Endothelial cell of umbilical vein (primary cell): ENCODE measurements around the gene IL36B. TPM values are rescaled to one million over a fixed set of nuclear protein-coding genes. Genes with fewer than 3 reads are reported as not detected.

Experiments used
- BruUV-seq: library from RNA; stranded (reverse); fragments of 400-500 nt; replicated peaks from 2 replicates; lab custom pipeline; 2021; lab: Mats Ljungman, UMichigan
- CTCF ChIA-PET: fragments of 300-600, 350-600 bp; sonication (Branson Sonifier 250); formaldehyde crosslinking; loops from one replicate; lab custom pipeline; 2021; ENCODE audit warnings: antibody characterized with exemption, inconsistent platforms; lab: Charles Lee
- POLR2A ChIA-PET: fragments of 300-600, 350-600 bp; sonication (Branson Sonifier 250); formaldehyde crosslinking; loops from one replicate; lab custom pipeline; 2021; ENCODE audit warnings: antibody characterized with exemption, inconsistent platforms; lab: Charles Lee
- DNase-seq: peaks from one replicate; pipeline ENCODE4 v3.0.0-alpha.2; 2011; ENCODE audit warnings: low read depth, low spot score
- FAIRE-seq: peaks from 2 replicates; lab custom pipeline; 2011; peaks lifted over from hg19 to GRCh38; lab: Jason Lieb, UNC
- H2AFZ ChIP-seq: 2 replicates; pipeline ENCODE4 v1.6.0; 2012; ENCODE audit warnings: low read depth, low read length, control low read depth, inconsistent platforms
- H3K27ac ChIP-seq: 2 replicates; pipeline ENCODE4 v1.5.1; 2011; ENCODE audit warnings: low read depth, mild to moderate bottlenecking, control low read depth, low read length, moderate library complexity; ENCODE audit not compliant: insufficient read depth
- H3K27me3 ChIP-seq, 2 experiments: 2 replicates each; pipeline versions ENCODE4 v1.6.0 to v1.6.1; 2011; ENCODE audit warnings: low read length in 2 of 2, mixed read lengths in 1 of 2; ENCODE audit not compliant: control insufficient read depth in 2 of 2, insufficient read depth in 2 of 2
- H3K36me3 ChIP-seq, 2 experiments: 2 replicates in 1 of 2; 3 replicates in 1 of 2; pipeline ENCODE4 v1.5.1; 2011; ENCODE audit warnings: low read length in 2 of 2, mild to moderate bottlenecking in 1 of 2, moderate library complexity in 1 of 2; ENCODE audit not compliant: control insufficient read depth in 2 of 2, insufficient read depth in 2 of 2; ENCODE audit errors: extremely low read depth in 1 of 2
- H3K4me1 ChIP-seq: 3 replicates; pipeline ENCODE4 v1.5.1; 2011; ENCODE audit warnings: mild to moderate bottlenecking, low read length; ENCODE audit not compliant: control insufficient read depth, insufficient read depth; ENCODE audit errors: extremely low read depth
- H3K4me2 ChIP-seq: 2 replicates; pipeline ENCODE4 v1.6.1; 2011; ENCODE audit warnings: low read length, control low read depth, mixed read lengths; ENCODE audit not compliant: insufficient read depth
- H3K4me3 ChIP-seq, 3 experiments: fragments of 200-600 bp in 1 of 3; sonication (generic), shearing (Covaris generic) in 1 of 3; replicated peaks in 1 of 3; 2 replicates each; pipeline ENCODE4 v1.5.1; 2011 to 2016; ENCODE audit warnings: control low read depth in 3 of 3, low read length in 3 of 3, mild to moderate bottlenecking in 2 of 3, inconsistent platforms in 1 of 3, low read depth in 1 of 3, moderate library complexity in 1 of 3; ENCODE audit not compliant: insufficient read depth in 1 of 3
- H3K79me2 ChIP-seq: 2 replicates; pipeline ENCODE4 v1.6.0; 2012; ENCODE audit warnings: low read length, inconsistent platforms; ENCODE audit not compliant: control insufficient read depth, insufficient read depth
- H3K9ac ChIP-seq: replicated peaks from 2 replicates; pipeline ENCODE3; 2011; ENCODE audit warnings: low read length, control low read depth; ENCODE audit not compliant: insufficient read depth; ENCODE audit errors: extremely low read depth
- H3K9me1 ChIP-seq: replicated peaks from 3 replicates; pipeline ENCODE4 v1.6.0; 2011; ENCODE audit warnings: mild to moderate bottlenecking, low read length; ENCODE audit not compliant: control insufficient read depth, insufficient read depth; ENCODE audit errors: extremely low read depth
- H3K9me3 ChIP-seq: replicated peaks from 2 replicates; pipeline ENCODE4 v1.5.1; 2012; ENCODE audit warnings: low read length, inconsistent platforms; ENCODE audit not compliant: control insufficient read depth, insufficient read depth
- H4K20me1 ChIP-seq: replicated peaks from 2 replicates; pipeline ENCODE3; 2011; ENCODE audit warnings: mild to moderate bottlenecking, low read length; ENCODE audit not compliant: control insufficient read depth, insufficient read depth; ENCODE audit errors: extremely low read depth
- EZH2 ChIP-seq: IDR thresholded peaks from 2 replicates; pipeline ENCODE4 v1.6.1; 2012; ENCODE audit warnings: borderline replicate concordance, low read depth, mild to moderate bottlenecking, moderate library complexity, low read length, inconsistent platforms; ENCODE audit not compliant: severe bottlenecking
- FOS ChIP-seq: IDR thresholded peaks from 2 replicates; pipeline ENCODE4 v1.6.1; 2011; ENCODE audit warnings: mild to moderate bottlenecking, low read length, moderate library complexity, borderline replicate concordance; ENCODE audit not compliant: insufficient read depth
- GATA2 ChIP-seq: IDR thresholded peaks from 2 replicates; pipeline ENCODE4 v1.7.0; 2011; ENCODE audit warnings: low read depth, mild to moderate bottlenecking, moderate library complexity, mixed read lengths, low read length; ENCODE audit not compliant: insufficient read length, insufficient read depth
- JUN ChIP-seq: IDR thresholded peaks from 2 replicates; pipeline ENCODE4 v1.6.1; 2011; ENCODE audit warnings: borderline replicate concordance, low read depth; ENCODE audit not compliant: insufficient read length, insufficient read depth
- MYC ChIP-seq: IDR thresholded peaks from one replicate; pipeline ENCODE4 v1.6.1; 2011; ENCODE audit warnings: mild to moderate bottlenecking, low read depth, low read length
- POLR2A ChIP-seq: IDR thresholded peaks from 2 replicates; pipeline ENCODE4 v1.6.1; 2012; ENCODE audit warnings: low read depth, mild to moderate bottlenecking, control low read depth, low read length
- POLR2AphosphoS5 ChIP-seq: IDR thresholded peaks from 2 replicates; pipeline ENCODE4 v1.6.1; 2012; ENCODE audit warnings: low read depth, mild to moderate bottlenecking, control low read depth, low read length, moderate library complexity; ENCODE audit not compliant: insufficient read depth
- dilution Hi-C: fragments of 300-500 bp; cut with MboI; formaldehyde crosslinking; loops from one replicate; pipeline ENCODE4 v1.15.0; 2019; ENCODE audit warnings: low sequenced_read_pairs; ENCODE audit not compliant: extremely low pct_ligation_motif_present
- intact Hi-C: fragments of 100-400 bp; cut with micrococcal nuclease; formaldehyde crosslinking; loops from one replicate; pipeline ENCODE4 v1.10.0; 2022
- polyA plus RNA-seq, 4 experiments: library from polyadenylated mRNA; depleted of rRNA in 3 of 4; stranded (reverse) in 3 of 4; unstranded in 1 of 4; fragments of >200 nt; gene quantifications; 2 replicates each; pipeline versions ENCODE4 v1.2.1 to v1.2.3, GENCODE V29; 2011 to 2012; ENCODE audit warnings: missing spikeins in 1 of 4
- total RNA-seq: library from RNA; stranded (reverse); gene quantifications from 2 replicates; pipeline ENCODE4 v1.2.3, GENCODE V29; 2021
- TF ChIP-seq, protein P1 (sequence below): IDR thresholded peaks from 2 replicates; pipeline ENCODE4 v1.6.1; 2011; ENCODE audit not compliant: insufficient read depth, insufficient read length
- TF ChIP-seq, protein P2 (sequence below), 2 donors: IDR thresholded peaks; 1 replicate in 1 of 2; 2 replicates in 1 of 2; pipeline ENCODE4 v1.5.1; 2011; ENCODE audit warnings: low read length in 2 of 2, mild to moderate bottlenecking in 2 of 2, moderate library complexity in 2 of 2, control low read depth in 1 of 2, inconsistent platforms in 1 of 2, low read depth in 1 of 2; ENCODE audit not compliant: insufficient read depth in 1 of 2; ENCODE audit errors: extremely low read depth in 1 of 2

IL36B gene
- total and polyA plus RNA-seq, 2 donors (not counting 3 experiments of a cell fraction or from before 2014, with no cell fraction given), result not detected

DNA sequence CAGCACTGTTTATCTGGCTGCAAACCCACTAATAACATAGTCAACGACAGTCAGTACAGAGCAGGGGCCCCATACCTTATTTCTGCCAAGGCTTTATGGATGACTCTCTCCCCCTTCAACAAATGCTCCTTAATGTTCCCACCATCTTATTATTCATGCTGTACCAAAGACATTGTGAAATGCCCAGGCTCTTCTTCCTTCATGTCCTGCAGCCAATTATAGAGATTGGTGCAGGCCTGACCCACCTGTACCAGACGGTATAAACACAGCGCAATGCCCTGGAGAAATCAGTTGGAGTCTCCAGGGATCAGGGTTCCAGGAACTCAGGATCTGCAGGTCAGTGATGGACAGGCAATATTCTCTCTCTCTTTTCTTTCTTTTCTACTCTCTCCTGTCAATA, 15.0 kb upstream of the IL36B start, which contains the start of gene IL1F10:
Gene IL1F10 (plus strand): TSS at position 290 of the 400 bp plus-strand sequence. CDS start 4,769 bp downstream, outside the sequence.
- H3K4me1 ChIP-seq, result no peaks in the 10 kb centered on the region
- FAIRE-seq (no peak), DNase-seq (no peak)
- H2AFZ ChIP-seq, result no peak within 1 kb of the TSS
- H3K4me2 ChIP-seq, result no peak within 1 kb of the TSS
- CTCF ChIA-PET, result interaction anchor here (1.7 kb wide), 1 partner anchor 13 kb away, joined by 5 read pairs; no protein-coding TSS in a partner anchor
- no peaks in the 10 kb centered on the region for H3K36me3 ChIP-seq
- H3K79me2 ChIP-seq, result no peaks in the 10 kb centered on the region
- no TSS peak for BruUV-seq
- intact Hi-C loops (no loop called here), dilution Hi-C loops (no loop called here)
- no peaks in the 10 kb centered on the region for H3K9me3 ChIP-seq
- no peaks in the 10 kb centered on the region for H4K20me1 ChIP-seq
- TF ChIP-seq GATA2 (no peak), FOS (no peak), POLR2AphosphoS5 (no peak), EZH2 (no peak), POLR2A (no peak), JUN (no peak), MYC (no peak)
- TF ChIP-seq, protein P1, sequence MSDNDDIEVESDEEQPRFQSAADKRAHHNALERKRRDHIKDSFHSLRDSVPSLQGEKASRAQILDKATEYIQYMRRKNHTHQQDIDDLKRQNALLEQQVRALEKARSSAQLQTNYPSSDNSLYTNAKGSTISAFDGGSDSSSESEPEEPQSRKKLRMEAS, result no peak
- TF ChIP-seq, protein P2, sequence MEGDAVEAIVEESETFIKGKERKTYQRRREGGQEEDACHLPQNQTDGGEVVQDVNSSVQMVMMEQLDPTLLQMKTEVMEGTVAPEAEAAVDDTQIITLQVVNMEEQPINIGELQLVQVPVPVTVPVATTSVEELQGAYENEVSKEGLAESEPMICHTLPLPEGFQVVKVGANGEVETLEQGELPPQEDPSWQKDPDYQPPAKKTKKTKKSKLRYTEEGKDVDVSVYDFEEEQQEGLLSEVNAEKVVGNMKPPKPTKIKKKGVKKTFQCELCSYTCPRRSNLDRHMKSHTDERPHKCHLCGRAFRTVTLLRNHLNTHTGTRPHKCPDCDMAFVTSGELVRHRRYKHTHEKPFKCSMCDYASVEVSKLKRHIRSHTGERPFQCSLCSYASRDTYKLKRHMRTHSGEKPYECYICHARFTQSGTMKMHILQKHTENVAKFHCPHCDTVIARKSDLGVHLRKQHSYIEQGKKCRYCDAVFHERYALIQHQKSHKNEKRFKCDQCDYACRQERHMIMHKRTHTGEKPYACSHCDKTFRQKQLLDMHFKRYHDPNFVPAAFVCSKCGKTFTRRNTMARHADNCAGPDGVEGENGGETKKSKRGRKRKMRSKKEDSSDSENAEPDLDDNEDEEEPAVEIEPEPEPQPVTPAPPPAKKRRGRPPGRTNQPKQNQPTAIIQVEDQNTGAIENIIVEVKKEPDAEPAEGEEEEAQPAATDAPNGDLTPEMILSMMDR (IDR thresholded peaks at IDR 0.05; ENCODE audit: extremely low read depth in 1 of 2, insufficient read depth in 1 of 2, low read depth in 1 of 2, low read length in 2 of 2), result no peak
- no peak within 1 kb of the TSS for H3K9ac ChIP-seq
- H3K27ac ChIP-seq, result no peak within 1 kb of the TSS
- POLR2A ChIA-PET, result no interaction called here
- H3K4me3 ChIP-seq, result no peak within 1 kb of the TSS
- no peaks in the 10 kb centered on the region for H3K27me3 ChIP-seq
- H3K9me1 ChIP-seq, result no peaks in the 10 kb centered on the region
